ENCODE measurements around the gene OR8G5. TPM values are rescaled to one million over a fixed set of nuclear protein-coding genes. Genes with fewer than 3 reads are reported as not detected.
"Not testable (repeated sequence)": the region's sequence is repeated elsewhere in the genome, so short reads cannot be mapped to it uniquely, and the experiment has no call there.

OR8G5 gene
- total RNA-seq, 5 donors from 2014 or later (not counting 1 experiment from before 2014, with no cell fraction given), result not detected

DNA sequence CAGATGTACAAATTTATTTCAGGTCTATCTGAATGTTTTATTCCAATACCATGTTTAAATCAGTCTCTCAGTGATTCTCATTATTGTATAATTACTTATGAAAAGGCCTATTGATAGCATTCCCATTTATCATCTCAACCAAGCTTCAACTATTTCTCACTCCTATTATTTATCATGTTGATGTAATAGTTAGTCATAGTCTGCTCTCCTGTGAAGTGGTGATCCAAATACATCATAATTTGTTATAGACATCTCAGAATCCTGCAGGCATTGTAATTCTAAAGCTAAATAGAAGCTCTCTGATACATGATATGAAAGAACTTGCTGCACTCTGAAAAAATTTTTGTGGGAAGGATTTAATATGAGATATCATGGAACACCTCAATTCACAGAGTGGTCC lies 37.0 kb upstream of the OR8G5 start:
- Mint-ChIP-seq H3K27me3 (peaks cover 0 to 3% of the 10 kb centered on the region in 2 donors), H3K9me3 (peaks cover 0 to 4% (median 0%) of the 10 kb centered on the region in 3 donors), H3K36me3 (no peaks in the 10 kb centered on the region), H3K4me3 (no peak overlapping the region), H3K4me1 (no peaks in the 10 kb centered on the region), H3K27ac (no peak overlapping the region)
- ChIA-PET CTCF (interaction anchor here in 1 of 2 donors (1.0 kb wide), 1 partner anchor 24 kb away, joined by 3 read pairs; no protein-coding TSS in a partner anchor), POLR2A (no interaction called here)
- H3K4me3 ChIP-seq (ENCODE audit: control insufficient read depth in 1 of 2, extremely low read depth in 1 of 2, low read length in 1 of 2), result no peak overlapping the region
- no peaks in the 10 kb centered on the region for H3K36me3 ChIP-seq (ENCODE audit: control insufficient read depth in 2 of 2, extremely low read depth in 1 of 2, insufficient read depth in 1 of 2, low read length in 1 of 2)
- H3K9me3 ChIP-seq, result no peaks in the 10 kb centered on the region
- ATAC-seq (replicated peaks in 1 of 4) (no peak), DNase-seq (no peak)
- H3K4me1 ChIP-seq (ENCODE audit: control insufficient read depth in 1 of 2, extremely low read depth in 1 of 2, insufficient read depth in 2 of 2, low read length in 2 of 2), result no peaks in the 10 kb centered on the region
- no peak overlapping the region for H3K27ac ChIP-seq (ENCODE audit: low read length)
- H3K27me3 ChIP-seq (replicated peaks in 1 of 2; ENCODE audit: control insufficient read depth in 2 of 2, extremely low read depth in 1 of 2, insufficient read depth in 2 of 2, low read length in 1 of 2), result no peaks in the 10 kb centered on the region

DNA sequence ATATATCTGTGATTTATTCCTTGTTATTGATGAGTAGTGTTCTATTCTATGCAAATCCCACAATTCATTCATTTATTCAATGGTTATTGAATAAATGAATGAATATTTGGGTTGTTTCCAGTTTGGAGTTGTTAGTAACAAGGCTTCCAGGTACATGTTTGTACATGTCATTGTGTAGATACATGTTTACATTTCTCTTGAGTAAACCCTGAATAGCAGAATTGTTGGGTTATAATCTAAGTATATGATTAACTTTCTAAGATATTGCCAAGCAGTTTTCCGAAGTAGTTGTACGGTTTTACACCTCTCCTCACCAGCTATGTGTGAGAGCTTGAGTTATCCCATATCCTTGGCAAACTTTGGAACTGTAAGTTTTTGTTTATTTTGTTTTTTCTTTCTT lies 33.8 kb upstream of the OR8G5 start:
- Mint-ChIP-seq H3K4me3 (no peak overlapping the region), H3K27ac (no peak overlapping the region)
- POLR2A ChIA-PET, result no interaction called here

DNA sequence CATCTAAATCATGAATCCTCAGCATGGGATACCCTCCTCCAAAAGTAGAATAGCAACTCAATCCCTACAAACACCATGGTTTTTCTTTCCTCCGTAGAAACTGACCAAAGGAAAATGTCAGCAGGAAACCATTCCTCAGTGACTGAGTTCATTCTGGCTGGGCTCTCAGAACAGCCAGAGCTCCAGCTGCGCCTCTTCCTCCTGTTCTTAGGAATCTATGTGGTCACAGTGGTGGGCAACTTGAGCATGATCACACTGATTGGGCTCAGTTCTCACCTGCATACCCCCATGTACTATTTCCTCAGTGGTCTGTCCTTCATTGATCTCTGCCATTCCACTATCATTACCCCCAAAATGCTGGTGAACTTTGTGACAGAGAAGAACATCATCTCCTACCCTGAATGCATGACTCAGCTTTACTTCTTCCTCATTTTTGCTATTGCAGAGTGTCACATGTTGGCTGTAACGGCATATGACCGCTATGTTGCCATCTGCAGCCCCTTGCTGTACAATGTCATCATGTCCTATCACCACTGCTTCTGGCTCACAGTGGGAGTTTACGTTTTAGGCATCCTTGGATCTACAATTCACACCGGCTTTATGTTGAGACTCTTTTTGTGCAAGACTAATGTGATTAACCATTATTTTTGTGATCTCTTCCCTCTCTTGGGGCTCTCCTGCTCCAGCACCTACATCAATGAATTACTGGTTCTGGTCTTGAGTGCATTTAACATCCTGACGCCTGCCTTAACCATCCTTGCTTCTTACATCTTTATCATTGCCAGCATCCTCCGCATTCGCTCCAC lies 31.4 kb upstream of the OR8G5 start:
- H3K9me3 ChIP-seq; ATAC-seq (replicated peaks in 1 of 4); H3K4me3 Mint-ChIP-seq; H3K9me3 Mint-ChIP-seq; H3K27me3 ChIP-seq (replicated peaks in 1 of 2; ENCODE audit: control insufficient read depth in 2 of 2, extremely low read depth in 1 of 2, insufficient read depth in 2 of 2, low read length in 1 of 2); H3K36me3 ChIP-seq (ENCODE audit: control insufficient read depth in 2 of 2, extremely low read depth in 1 of 2, insufficient read depth in 1 of 2, low read length in 1 of 2); H3K4me3 ChIP-seq (ENCODE audit: control insufficient read depth in 1 of 2, extremely low read depth in 1 of 2, low read length in 1 of 2); H3K27ac Mint-ChIP-seq; POLR2A ChIA-PET; CTCF ChIA-PET; H3K4me1 Mint-ChIP-seq; DNase-seq; H3K36me3 Mint-ChIP-seq; H3K4me1 ChIP-seq (ENCODE audit: control insufficient read depth in 1 of 2, extremely low read depth in 1 of 2, insufficient read depth in 2 of 2, low read length in 2 of 2); H3K27ac ChIP-seq (ENCODE audit: low read length): not testable (repeated sequence)
- WGBS (ENCODE audit: insufficient coverage), result 71% methylated on average over 7 of the region's 9 CpGs
- peaks cover 7 to 13% of the 10 kb centered on the region in 2 donors for H3K27me3 Mint-ChIP-seq

More for the DNA sequence above, 33.8 kb upstream of the OR8G5 start:
- Mint-ChIP-seq H3K27me3 (peaks cover 7 to 13% of the 10 kb centered on the region in 2 donors), H3K9me3 (peaks cover 0 to 4% (median 0%) of the 10 kb centered on the region in 3 donors), H3K4me1 (no peaks in the 10 kb centered on the region), H3K36me3 (no peaks in the 10 kb centered on the region)
- Histone ChIP-seq H3K4me3 (ENCODE audit: control insufficient read depth in 1 of 2, extremely low read depth in 1 of 2, low read length in 1 of 2) (no peak overlapping the region), H3K36me3 (ENCODE audit: control insufficient read depth in 2 of 2, extremely low read depth in 1 of 2, insufficient read depth in 1 of 2, low read length in 1 of 2) (no peaks in the 10 kb centered on the region), H3K9me3 (no peaks in the 10 kb centered on the region), H3K27me3 (replicated peaks in 1 of 2; ENCODE audit: control insufficient read depth in 2 of 2, extremely low read depth in 1 of 2, insufficient read depth in 2 of 2, low read length in 1 of 2) (peaks cover 0 to 2% of the 10 kb centered on the region in 2 experiments), H3K4me1 (ENCODE audit: control insufficient read depth in 1 of 2, extremely low read depth in 1 of 2, insufficient read depth in 2 of 2, low read length in 2 of 2) (no peaks in the 10 kb centered on the region), H3K27ac (ENCODE audit: low read length) (no peak overlapping the region)
- ATAC-seq (replicated peaks in 1 of 4), result no peak
- no peak for DNase-seq
- CTCF ChIA-PET, result interaction anchor here in 1 of 2 donors (0.7 kb wide), 1 partner anchor 17 kb away, joined by 3 read pairs; no protein-coding TSS in a partner anchor
- WGBS (ENCODE audit: insufficient coverage), result no CpG with 5 or more reads among the region's 2 CpGs

DNA sequence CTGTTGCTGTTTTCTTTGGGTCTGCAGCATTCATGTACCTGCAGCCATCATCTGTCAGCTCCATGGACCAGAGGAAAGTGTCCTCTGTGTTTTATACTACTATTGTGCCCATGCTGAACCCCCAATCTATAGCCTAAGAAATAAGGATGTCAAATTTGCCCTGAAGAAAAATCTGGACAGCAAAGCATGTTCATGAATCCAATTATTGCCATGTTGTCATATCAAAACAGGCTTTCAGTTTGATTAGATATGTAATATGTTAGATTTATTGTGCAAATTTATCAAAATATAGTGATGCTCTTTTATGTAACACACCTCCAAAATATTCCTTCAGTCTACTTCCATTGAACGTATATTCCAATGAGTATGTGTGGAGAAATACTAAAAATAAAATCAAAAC lies 30.7 kb upstream of the OR8G5 start:
- Histone ChIP-seq H3K36me3 (ENCODE audit: control insufficient read depth in 2 of 2, extremely low read depth in 1 of 2, insufficient read depth in 1 of 2, low read length in 1 of 2) (no peaks in the 10 kb centered on the region), H3K27ac (ENCODE audit: low read length) (no peak overlapping the region), H3K27me3 (replicated peaks in 1 of 2; ENCODE audit: control insufficient read depth in 2 of 2, extremely low read depth in 1 of 2, insufficient read depth in 2 of 2, low read length in 1 of 2) (peaks cover 0 to 2% of the 10 kb centered on the region in 2 experiments), H3K9me3 (no peaks in the 10 kb centered on the region), H3K4me3 (ENCODE audit: control insufficient read depth in 1 of 2, extremely low read depth in 1 of 2, low read length in 1 of 2) (no peak overlapping the region), H3K4me1 (ENCODE audit: control insufficient read depth in 1 of 2, extremely low read depth in 1 of 2, insufficient read depth in 2 of 2, low read length in 2 of 2) (no peaks in the 10 kb centered on the region)
- CTCF ChIA-PET, result no interaction called here
- no peak overlapping the region for H3K27ac Mint-ChIP-seq
- no peaks in the 10 kb centered on the region for H3K4me1 Mint-ChIP-seq
- peaks cover 7 to 13% of the 10 kb centered on the region in 2 donors for H3K27me3 Mint-ChIP-seq
- no peak for DNase-seq
- H3K9me3 Mint-ChIP-seq, result no peaks in the 10 kb centered on the region
- no peaks in the 10 kb centered on the region for H3K36me3 Mint-ChIP-seq
- no peak overlapping the region for H3K4me3 Mint-ChIP-seq
- WGBS (ENCODE audit: insufficient coverage), result no CpG with 5 or more reads among the region's 1 CpG
- ATAC-seq (replicated peaks in 1 of 4), result no peak
- POLR2A ChIA-PET, result no interaction called here

DNA sequence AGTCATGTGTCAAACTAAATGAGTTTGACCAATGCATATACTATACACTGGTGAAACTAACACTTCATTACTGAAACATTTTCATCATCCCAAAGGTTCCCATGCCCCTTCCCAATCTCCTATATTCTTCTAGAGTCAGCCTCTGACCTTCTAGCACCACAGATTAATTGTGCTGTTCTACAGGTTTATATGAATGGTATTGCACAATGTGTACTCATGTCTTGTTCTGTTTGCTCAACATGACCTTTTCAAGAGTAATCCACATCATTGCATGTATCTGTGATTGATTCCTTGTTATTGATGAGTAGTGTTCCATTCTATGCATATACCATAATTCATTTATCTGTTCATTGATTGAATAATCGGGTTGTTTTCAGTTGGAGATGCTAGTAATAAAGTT lies 22.8 kb upstream of the OR8G5 start:
- H3K4me1 ChIP-seq (ENCODE audit: control insufficient read depth in 1 of 2, extremely low read depth in 1 of 2, insufficient read depth in 2 of 2, low read length in 2 of 2), result no peaks in the 10 kb centered on the region
- H3K4me1 Mint-ChIP-seq, result no peaks in the 10 kb centered on the region
- H3K9me3 Mint-ChIP-seq, result no peaks in the 10 kb centered on the region

DNA sequence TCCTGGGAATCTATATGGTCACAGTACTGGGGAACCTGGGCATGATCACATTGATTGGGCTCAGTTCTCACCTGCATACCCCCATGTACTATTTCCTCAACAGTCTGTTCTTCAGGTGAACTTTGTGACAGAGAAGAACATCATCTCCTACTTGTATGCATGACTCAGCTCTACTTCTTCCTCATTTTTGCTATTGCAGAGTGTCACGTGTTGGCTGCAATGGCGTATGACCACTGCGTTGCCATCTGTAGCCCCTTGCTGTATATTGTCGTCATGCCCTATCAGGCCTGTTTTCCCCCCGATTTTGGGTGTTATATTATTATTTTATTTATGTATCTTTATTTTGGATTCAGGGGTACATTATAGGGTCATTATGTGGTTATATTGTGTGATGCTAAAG lies 17.7 kb upstream of the OR8G5 start:
- Histone ChIP-seq H3K9me3 (no peaks in the 10 kb centered on the region), H3K4me1 (ENCODE audit: control insufficient read depth in 1 of 2, extremely low read depth in 1 of 2, insufficient read depth in 2 of 2, low read length in 2 of 2) (no peaks in the 10 kb centered on the region), H3K36me3 (ENCODE audit: control insufficient read depth in 2 of 2, extremely low read depth in 1 of 2, insufficient read depth in 1 of 2, low read length in 1 of 2) (no peaks in the 10 kb centered on the region), H3K27me3 (replicated peaks in 1 of 2; ENCODE audit: control insufficient read depth in 2 of 2, extremely low read depth in 1 of 2, insufficient read depth in 2 of 2, low read length in 1 of 2) (no peaks in the 10 kb centered on the region), H3K27ac (ENCODE audit: low read length) (no peak overlapping the region), H3K4me3 (ENCODE audit: control insufficient read depth in 1 of 2, extremely low read depth in 1 of 2, low read length in 1 of 2) (no peak overlapping the region)
- Mint-ChIP-seq H3K4me3 (no peak overlapping the region), H3K27me3 (peaks cover 0 to 11% of the 10 kb centered on the region in 2 donors), H3K9me3 (no peaks in the 10 kb centered on the region), H3K27ac (no peak overlapping the region), H3K4me1 (no peaks in the 10 kb centered on the region), H3K36me3 (no peaks in the 10 kb centered on the region)
- no peak for DNase-seq
- POLR2A ChIA-PET, result no interaction called here
- CTCF ChIA-PET, result no interaction called here
- no CpG with 5 or more reads among the region's 5 CpGs for WGBS (ENCODE audit: insufficient coverage)
- no peak for ATAC-seq (replicated peaks in 1 of 4)

More for the DNA sequence above, 22.8 kb upstream of the OR8G5 start:
- H3K27me3 ChIP-seq (replicated peaks in 1 of 2; ENCODE audit: control insufficient read depth in 2 of 2, extremely low read depth in 1 of 2, insufficient read depth in 2 of 2, low read length in 1 of 2), result no peaks in the 10 kb centered on the region
- no peak overlapping the region for H3K27ac ChIP-seq (ENCODE audit: low read length)
- Mint-ChIP-seq H3K27ac (no peak overlapping the region), H3K36me3 (no peaks in the 10 kb centered on the region), H3K4me3 (no peak overlapping the region), H3K27me3 (no peaks in the 10 kb centered on the region)
- no CpG with 5 or more reads among the region's 1 CpG for WGBS (ENCODE audit: insufficient coverage)
- no peaks in the 10 kb centered on the region for H3K36me3 ChIP-seq (ENCODE audit: control insufficient read depth in 2 of 2, extremely low read depth in 1 of 2, insufficient read depth in 1 of 2, low read length in 1 of 2)
- H3K4me3 ChIP-seq (ENCODE audit: control insufficient read depth in 1 of 2, extremely low read depth in 1 of 2, low read length in 1 of 2), result no peak overlapping the region
- no peaks in the 10 kb centered on the region for H3K9me3 ChIP-seq
- DNase-seq (no peak), ATAC-seq (replicated peaks in 1 of 4) (no peak)
- CTCF ChIA-PET, result no interaction called here
- POLR2A ChIA-PET, result no interaction called here
